Smooth muscle cell (in vitro differentiated cells): ENCODE data around the gene RNF4. TPM values are rescaled to one million over a fixed set of nuclear protein-coding genes. Genes with fewer than 3 reads are reported as not detected.
"Not testable (repeated sequence)": the region's sequence is repeated elsewhere in the genome, so short reads cannot be mapped to it uniquely, and the experiment has no call there.

ENCODE experiments used
- DNase-seq: peaks from one replicate; lab custom pipeline; 2025; ENCODE audit not compliant: unreplicated experiment; lab: John Stamatoyannopoulos, UW
- H2AFZ ChIP-seq: fragments of 200-600 bp; sonication (generic); 2 replicates; pipeline ENCODE4 v1.6.0; 2016; ENCODE audit warnings: antibody characterized with exemption, low read depth, mild to moderate bottlenecking
- H3F3A ChIP-seq: fragments of 200-600 bp; sonication (generic); 2 replicates; pipeline ENCODE4 v1.6.0; 2017; ENCODE audit warnings: antibody characterized with exemption, low read depth
- H3K27ac ChIP-seq: fragments of 200-600 bp; sonication (generic); 2 replicates; pipeline ENCODE4 v1.5.1; 2016; ENCODE audit warnings: low read depth, mild to moderate bottlenecking
- H3K27me3 ChIP-seq: fragments of 200-600 bp; sonication (generic); 2 replicates; pipeline ENCODE4 v1.6.1; 2016; ENCODE audit warnings: low read depth, mild to moderate bottlenecking
- H3K36me3 ChIP-seq: fragments of 200-600 bp; sonication (generic); 2 replicates; pipeline ENCODE4 v1.5.1; 2016; ENCODE audit warnings: low read depth
- H3K4me1 ChIP-seq: fragments of 200-600 bp; sonication (generic); 2 replicates; pipeline ENCODE4 v1.5.1; 2016; ENCODE audit warnings: low read depth
- H3K4me2 ChIP-seq: fragments of 200-600 bp; sonication (generic); 2 replicates; pipeline ENCODE4 v1.6.0; 2016; ENCODE audit warnings: mild to moderate bottlenecking
- H3K4me3 ChIP-seq: fragments of 200-600 bp; sonication (generic); 2 replicates; pipeline ENCODE4 v1.5.1; 2016; ENCODE audit warnings: mild to moderate bottlenecking
- H3K79me2 ChIP-seq: fragments of 200-600 bp; sonication (generic); 2 replicates; pipeline ENCODE4 v1.6.0; 2016; ENCODE audit warnings: low read depth, mild to moderate bottlenecking
- H3K9ac ChIP-seq: fragments of 200-600 bp; sonication (generic); 2 replicates; pipeline ENCODE4 v1.6.0; 2016; ENCODE audit warnings: low read depth
- H3K9me3 ChIP-seq: fragments of 200-600 bp; sonication (generic); replicated peaks from 2 replicates; pipeline ENCODE4 v1.5.1; 2016; ENCODE audit warnings: low read depth
- H4K20me1 ChIP-seq: fragments of 200-600 bp; sonication (generic); 2 replicates; pipeline ENCODE4 v1.6.0; 2016; ENCODE audit warnings: low read depth
- CTCF ChIP-seq: fragments of 200-600 bp; sonication (generic); IDR thresholded peaks from 2 replicates; pipeline ENCODE4 v1.5.1; 2017; ENCODE audit warnings: borderline replicate concordance, mild to moderate bottlenecking, antibody characterized with exemption; ENCODE audit not compliant: insufficient read depth, poor library complexity, severe bottlenecking
- WGBS: methylation state at CpG from one replicate; pipeline ENCODE4 v1.1.7; 2016; ENCODE audit warnings: low lambda C conversion rate; 5-methylcytosine and 5-hydroxymethylcytosine counted together
- polyA plus RNA-seq: library from polyadenylated mRNA; unstranded; fragments of >200 nt; fragmentation: Nextera tagmentation; extraction: Ambion mirVana; gene quantifications from 2 replicates; pipeline ENCODE4 v1.2.1, GENCODE V29; 2016
- total RNA-seq: library from RNA; depleted of rRNA; stranded (reverse); fragments of >200 nt; gene quantifications from 2 replicates; pipeline ENCODE4 v1.2.3, GENCODE V29; 2014

The RNF4 gene
- total and polyA plus RNA-seq, 2 experiments from 2014 or later, result 47.3 to 47.8 TPM

- Histone ChIP-seq H3K4me1 (no peaks in the 10 kb centered on the region), H3K27me3 (no peaks in the 10 kb centered on the region), H4K20me1 (peaks cover 51% of the 10 kb centered on the region), H3K4me2 (no peak overlapping the region), H3K36me3 (no peaks in the 10 kb centered on the region), H3K27ac (no peak overlapping the region), H2AFZ (no peak overlapping the region), H3K9me3 (no peaks in the 10 kb centered on the region), H3F3A (no peaks in the 10 kb centered on the region), H3K79me2 (peaks cover 18% of the 10 kb centered on the region), H3K9ac (no peak overlapping the region), H3K4me3 (no peak overlapping the region)
- TF ChIP-seq CTCF, result no peak
- DNase-seq, result no peak
- 96% methylated on average over 13 of the region's 13 CpGs for WGBS
Measured at GRCh38 chr4:2510351-2511259, 41.7 kb downstream of the RNF4 start.

- H3F3A ChIP-seq, result no peaks in the 10 kb centered on the region
- no peak for DNase-seq
- WGBS, result 85% methylated on average over 9 of the region's 9 CpGs
- H3K79me2 ChIP-seq, result peaks cover 18% of the 10 kb centered on the region
- H4K20me1 ChIP-seq, result peaks cover 40% of the 10 kb centered on the region
- no peaks in the 10 kb centered on the region for H3K36me3 ChIP-seq
- H3K4me3 ChIP-seq, result no peak overlapping the region
- no peak overlapping the region for H3K27ac ChIP-seq
- H3K9me3 ChIP-seq, result no peaks in the 10 kb centered on the region
- no peak overlapping the region for H3K9ac ChIP-seq
- H3K27me3 ChIP-seq, result no peaks in the 10 kb centered on the region
- H2AFZ ChIP-seq, result no peak overlapping the region
- no peaks in the 10 kb centered on the region for H3K4me1 ChIP-seq
- no peak for TF ChIP-seq CTCF
- H3K4me2 ChIP-seq, result no peak overlapping the region
Measured at GRCh38 chr4:2511645-2512131, 42.8 kb downstream of the RNF4 start.

- Histone ChIP-seq H4K20me1 (peaks cover 31% of the 10 kb centered on the region), H3K27me3 (no peaks in the 10 kb centered on the region), H2AFZ (no peak overlapping the region), H3F3A (no peaks in the 10 kb centered on the region), H3K9me3 (no peaks in the 10 kb centered on the region), H3K36me3 (no peaks in the 10 kb centered on the region), H3K4me1 (no peaks in the 10 kb centered on the region), H3K4me3 (no peak overlapping the region), H3K4me2 (no peak overlapping the region), H3K27ac (no peak overlapping the region), H3K9ac (no peak overlapping the region), H3K79me2 (peaks cover 10% of the 10 kb centered on the region)
- 95% methylated on average over 15 of the region's 15 CpGs for WGBS
- no peak for TF ChIP-seq CTCF
- no peak for DNase-seq
Measured at GRCh38 chr4:2512396-2513135, 43.7 kb downstream of the RNF4 start.

- not testable (repeated sequence) for H3K36me3 ChIP-seq, H3K27ac ChIP-seq, H3K4me3 ChIP-seq
Measured at GRCh38 chr4:2514193-2514592, 45.3 kb downstream of the RNF4 start.

GRCh38 chr4:2514944-2515343 is 46.0 kb downstream of the RNF4 start:
- not testable (repeated sequence) for DNase-seq, H3K27ac ChIP-seq, H3K4me1 ChIP-seq, H2AFZ ChIP-seq, H3K4me2 ChIP-seq, H3K27me3 ChIP-seq, H3K36me3 ChIP-seq, H3K9me3 ChIP-seq, H3K4me3 ChIP-seq, H3F3A ChIP-seq, H3K79me2 ChIP-seq, H3K9ac ChIP-seq
- WGBS, result 98% methylated on average over 11 of the region's 11 CpGs
- peaks cover 10% of the 10 kb centered on the region for H4K20me1 ChIP-seq

More at GRCh38 chr4:2514193-2514592, 45.3 kb downstream of the RNF4 start:
- 97% methylated on average over 9 of the region's 9 CpGs for WGBS
- peaks cover 18% of the 10 kb centered on the region for H4K20me1 ChIP-seq
- H3K9me3 ChIP-seq, H3K27me3 ChIP-seq, H3F3A ChIP-seq, H3K79me2 ChIP-seq, H3K9ac ChIP-seq, DNase-seq, H3K4me2 ChIP-seq, H3K4me1 ChIP-seq, H2AFZ ChIP-seq: not testable (repeated sequence)
